Testis (tissue), 2 donors: ENCODE results near the gene PCSK6.

ENCODE experiments used
- POLR2A ChIP-seq: fragments of 450-650 bp; IDR thresholded peaks from one replicate; pipeline ENCODE4 v1.6.1; 2017; ENCODE audit warnings: antibody characterized with exemption, mild to moderate bottlenecking, moderate library complexity
- TF ChIP-seq, protein P1 (sequence below), 3 experiments: fragments of 450-650 bp in 2 of 3; fragments of 200-600 bp in 1 of 3; sonication (generic) in 1 of 3; IDR thresholded peaks; one replicate each; pipeline ENCODE4 v1.5.1; 2016 to 2019; ENCODE audit warnings: antibody characterized with exemption in 3 of 3, mild to moderate bottlenecking in 2 of 3, moderate library complexity in 1 of 3

DNA sequence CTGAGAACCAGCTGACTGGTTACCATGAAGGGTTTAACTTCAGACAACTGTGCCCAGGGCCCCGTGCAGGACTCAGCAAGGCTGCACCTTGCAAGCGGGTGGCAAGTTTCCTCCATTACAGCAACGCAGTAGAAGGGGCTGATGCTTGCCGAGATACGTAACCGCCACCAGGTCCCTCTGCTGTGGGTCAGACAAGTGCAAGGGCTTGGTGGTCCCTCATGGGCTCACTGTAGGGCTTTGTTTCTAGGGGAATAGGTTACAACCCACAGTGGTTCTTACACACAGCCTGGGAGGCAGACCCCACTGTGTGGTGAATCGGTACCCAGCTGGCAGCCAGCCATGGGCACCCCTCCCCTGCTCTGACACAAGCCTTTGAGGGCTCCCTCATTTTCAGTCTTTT is 179.0 kb downstream of the PCSK6 start:
- TF ChIP-seq, protein P1, sequence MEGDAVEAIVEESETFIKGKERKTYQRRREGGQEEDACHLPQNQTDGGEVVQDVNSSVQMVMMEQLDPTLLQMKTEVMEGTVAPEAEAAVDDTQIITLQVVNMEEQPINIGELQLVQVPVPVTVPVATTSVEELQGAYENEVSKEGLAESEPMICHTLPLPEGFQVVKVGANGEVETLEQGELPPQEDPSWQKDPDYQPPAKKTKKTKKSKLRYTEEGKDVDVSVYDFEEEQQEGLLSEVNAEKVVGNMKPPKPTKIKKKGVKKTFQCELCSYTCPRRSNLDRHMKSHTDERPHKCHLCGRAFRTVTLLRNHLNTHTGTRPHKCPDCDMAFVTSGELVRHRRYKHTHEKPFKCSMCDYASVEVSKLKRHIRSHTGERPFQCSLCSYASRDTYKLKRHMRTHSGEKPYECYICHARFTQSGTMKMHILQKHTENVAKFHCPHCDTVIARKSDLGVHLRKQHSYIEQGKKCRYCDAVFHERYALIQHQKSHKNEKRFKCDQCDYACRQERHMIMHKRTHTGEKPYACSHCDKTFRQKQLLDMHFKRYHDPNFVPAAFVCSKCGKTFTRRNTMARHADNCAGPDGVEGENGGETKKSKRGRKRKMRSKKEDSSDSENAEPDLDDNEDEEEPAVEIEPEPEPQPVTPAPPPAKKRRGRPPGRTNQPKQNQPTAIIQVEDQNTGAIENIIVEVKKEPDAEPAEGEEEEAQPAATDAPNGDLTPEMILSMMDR (IDR thresholded peaks at IDR 0.05): no peak
- TF ChIP-seq POLR2A: no peak
